GM18519 (cell line): ENCODE measurements around the gene ZNF423.

Experiments used
- ATAC-seq: cut with Tn5 transposase; IDR thresholded peaks from one replicate; pipeline ENCODE4 v1.9.1; 2021; ENCODE audit warnings: mild to moderate bottlenecking, moderate library complexity; ENCODE audit not compliant: unreplicated experiment, low FRiP score

Gene ZNF423

GRCh38 chr16:49635009-49635350 lies 220.9 kb downstream of the ZNF423 start:
- ATAC-seq, result no peak

- ATAC-seq, result no peak
Observed at GRCh38 chr16:49634235-49635008, 221.5 kb downstream of the ZNF423 start.

- ATAC-seq, result no peak
Observed at GRCh38 chr16:49632795-49633184, 223.1 kb downstream of the ZNF423 start.

GRCh38 chr16:49632086-49632794 lies 223.7 kb downstream of the ZNF423 start:
- no peak for ATAC-seq

DNA sequence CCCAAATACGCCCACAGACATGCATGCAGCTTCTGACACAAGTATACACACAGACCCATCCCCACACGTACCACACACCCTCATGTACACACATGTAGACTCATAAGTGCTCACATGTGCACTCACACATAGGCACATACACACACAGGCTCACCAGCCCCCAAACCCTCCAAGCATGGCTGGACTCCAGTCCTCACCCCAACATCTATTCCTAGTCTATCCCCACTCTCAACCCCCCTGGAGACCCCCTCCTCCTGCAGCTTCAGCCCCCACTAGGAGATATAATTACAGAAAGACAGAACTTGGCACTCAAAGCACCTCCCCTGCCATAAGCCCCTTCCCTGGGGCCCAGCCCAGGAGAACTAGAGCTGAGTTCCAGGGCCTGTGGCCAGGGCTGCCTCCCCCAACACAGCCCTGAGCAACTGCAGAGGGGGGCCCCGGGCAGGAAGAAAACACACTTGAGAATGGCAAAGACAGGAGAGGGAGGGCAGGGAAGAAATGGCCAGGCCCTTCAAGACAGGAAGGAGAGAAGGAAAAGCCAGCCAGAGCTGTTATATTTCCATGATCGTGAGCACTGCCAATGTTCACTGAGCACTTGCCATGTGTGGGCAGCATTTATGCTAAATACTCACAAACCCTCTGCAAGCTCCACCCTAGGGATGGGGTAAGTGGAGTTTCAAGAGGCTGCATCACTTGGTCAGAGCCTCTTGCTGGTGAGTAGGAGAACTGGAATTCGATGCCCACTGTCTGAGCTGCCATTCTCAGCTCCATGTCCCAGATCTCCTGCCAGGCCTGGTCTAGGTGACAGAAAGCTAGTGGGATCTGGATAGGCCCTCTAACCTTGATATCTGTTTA lies 224.5 kb downstream of the ZNF423 start:
- no peak for ATAC-seq

DNA sequence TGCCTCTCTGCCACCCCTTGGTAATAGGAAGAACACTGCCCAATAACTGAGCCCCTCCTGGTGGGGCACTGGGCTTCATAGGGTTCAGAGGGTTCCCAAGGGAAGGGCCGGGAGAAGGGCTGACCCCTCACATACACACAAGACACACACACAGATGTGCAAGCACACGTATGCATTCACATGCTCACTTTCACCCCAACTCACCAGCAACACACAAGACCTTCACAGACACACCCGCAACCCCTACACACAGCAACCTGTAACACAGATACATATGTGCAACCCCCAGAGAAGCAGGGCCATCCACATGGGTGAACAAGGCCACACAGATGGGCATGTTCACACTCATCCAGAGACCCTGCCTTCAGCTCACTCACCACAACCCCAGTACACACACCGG lies 225.1 kb downstream of the ZNF423 start:
- no peak for ATAC-seq

DNA sequence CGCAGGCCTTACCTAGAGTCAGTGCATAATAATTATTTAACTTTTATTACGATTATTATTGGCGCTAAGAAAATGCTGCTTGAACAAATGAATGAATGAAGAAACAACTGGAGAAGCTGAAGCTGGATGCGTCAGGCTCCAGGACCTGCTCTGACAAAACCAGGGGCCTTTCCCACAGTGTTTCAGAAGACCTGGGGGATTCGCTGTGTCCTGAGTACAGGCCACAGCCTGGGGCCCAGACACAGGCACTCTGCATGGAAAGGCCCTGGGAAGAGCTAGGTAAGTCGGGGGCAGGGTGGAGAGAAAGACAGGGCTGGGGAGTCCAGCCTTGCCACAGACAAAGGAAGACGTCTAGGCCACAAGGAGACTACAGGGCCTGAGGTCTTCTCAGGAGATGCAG lies 226.1 kb downstream of the ZNF423 start:
- ATAC-seq, result no peak

GRCh38 chr16:49628148-49628547 lies 227.8 kb downstream of the ZNF423 start:
- ATAC-seq, result no peak

DNA sequence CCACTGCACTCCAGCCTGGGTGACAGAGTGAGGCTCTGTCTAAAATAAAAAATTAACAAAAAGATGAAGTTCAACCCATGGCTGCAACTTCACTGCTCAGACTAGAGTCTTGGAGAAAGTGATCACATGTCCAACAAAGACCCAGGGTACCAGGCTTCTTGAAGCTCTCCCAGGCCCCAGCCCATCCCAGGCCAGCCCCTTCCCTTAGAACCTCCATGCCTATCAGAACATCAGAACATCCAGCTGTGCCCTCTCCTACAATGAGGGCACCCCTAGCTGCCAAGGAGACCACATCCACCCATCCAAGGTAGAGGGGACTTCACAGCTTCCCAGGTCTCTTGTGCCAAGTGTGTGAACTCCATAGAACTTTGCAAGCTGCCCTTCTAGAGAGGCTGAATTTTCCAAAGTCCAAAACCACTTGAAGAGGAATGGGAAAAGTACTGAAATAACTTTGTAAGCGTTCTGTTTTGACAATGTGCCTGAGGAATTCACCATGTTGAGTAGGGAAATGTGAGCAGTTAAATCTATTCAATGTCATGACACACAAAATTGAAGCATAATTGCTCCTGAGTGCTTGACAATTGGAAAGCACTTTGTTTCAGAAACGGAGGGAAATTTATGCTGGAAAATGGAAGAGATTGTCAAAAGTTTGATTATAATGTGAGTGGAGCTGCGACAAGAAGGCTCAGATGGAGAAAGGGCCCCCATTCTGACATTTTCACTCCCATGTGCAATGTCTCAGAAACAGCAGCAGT lies 230.4 kb downstream of the ZNF423 start:
- ATAC-seq, result no peak

DNA sequence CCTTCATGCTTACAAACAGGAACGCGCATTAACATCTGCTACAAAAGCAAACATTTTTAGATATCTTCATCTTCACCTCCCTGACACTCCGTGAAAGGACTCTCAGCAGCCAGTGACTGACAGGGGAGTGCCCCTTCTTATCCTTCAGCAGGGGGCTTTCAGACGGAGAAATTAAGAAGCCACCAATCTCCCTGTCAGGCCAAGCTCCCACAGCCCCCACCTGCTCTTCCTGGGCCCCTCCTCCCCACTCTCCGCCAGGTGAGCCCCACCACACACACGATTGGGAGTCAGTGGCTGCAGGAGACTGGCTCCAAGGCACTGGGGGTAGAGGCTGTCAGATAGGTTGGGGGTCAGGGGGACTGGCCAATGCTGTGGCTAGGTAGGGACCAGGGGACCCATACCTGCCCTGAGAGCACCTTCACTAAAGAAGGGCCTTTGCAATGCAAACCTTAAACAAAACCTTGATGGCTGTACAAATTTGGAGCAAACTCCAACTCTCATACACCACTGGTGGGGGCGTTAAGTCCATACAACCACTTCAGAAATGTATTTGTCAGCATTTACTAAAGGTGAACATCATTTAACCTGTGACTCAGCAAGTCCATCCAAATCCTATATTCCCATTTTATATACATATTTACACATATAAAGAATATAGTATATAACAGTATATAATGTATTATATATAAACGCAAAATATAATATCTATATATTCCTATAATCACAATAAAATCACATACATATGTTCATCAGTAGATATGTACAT lies 232.2 kb downstream of the ZNF423 start:
- ATAC-seq, result no peak

- no peak for ATAC-seq
Observed at GRCh38 chr16:49622421-49623402, 233.2 kb downstream of the ZNF423 start.

DNA sequence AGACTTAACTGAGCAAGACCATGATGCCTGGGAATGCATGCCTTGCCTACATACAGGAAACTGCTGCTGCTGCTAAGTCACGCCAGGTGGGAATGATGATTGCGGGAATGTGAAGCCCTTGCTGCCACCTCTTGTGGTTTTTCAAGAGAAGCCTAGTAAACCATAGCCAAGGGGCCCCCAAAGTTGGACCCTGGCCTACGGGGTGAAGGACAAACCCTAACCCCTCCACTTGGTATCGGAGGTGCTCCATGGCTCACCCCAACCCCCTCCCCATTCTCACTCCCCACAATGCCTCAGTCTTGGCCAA lies 233.9 kb downstream of the ZNF423 start:
- ATAC-seq, result no peak

GRCh38 chr16:49621241-49622083 lies 234.4 kb downstream of the ZNF423 start:
- ATAC-seq, result no peak

DNA sequence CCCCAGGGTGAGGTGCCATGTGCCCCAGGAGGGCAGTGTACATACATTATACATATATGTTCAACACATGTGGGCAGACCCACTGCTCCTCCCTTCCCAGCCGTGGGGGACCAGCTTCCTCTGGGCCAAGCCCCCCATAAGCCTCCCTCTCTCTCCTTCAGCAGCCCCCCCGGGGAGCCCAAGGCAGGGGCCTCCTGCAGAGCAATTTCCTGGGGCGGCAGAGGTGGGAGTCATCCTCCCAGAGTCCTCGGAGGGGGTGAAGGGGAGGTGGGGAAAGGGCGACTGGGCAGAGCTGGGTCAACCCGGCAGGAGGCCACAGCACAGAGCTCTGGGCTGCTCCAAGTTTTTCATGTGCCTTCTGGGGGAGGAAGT lies 235.1 kb downstream of the ZNF423 start:
- no peak for ATAC-seq

GRCh38 chr16:49620158-49620868 lies 235.6 kb downstream of the ZNF423 start:
- no peak for ATAC-seq

GRCh38 chr16:49619811-49620157 lies 236.1 kb downstream of the ZNF423 start:
- no peak for ATAC-seq

DNA sequence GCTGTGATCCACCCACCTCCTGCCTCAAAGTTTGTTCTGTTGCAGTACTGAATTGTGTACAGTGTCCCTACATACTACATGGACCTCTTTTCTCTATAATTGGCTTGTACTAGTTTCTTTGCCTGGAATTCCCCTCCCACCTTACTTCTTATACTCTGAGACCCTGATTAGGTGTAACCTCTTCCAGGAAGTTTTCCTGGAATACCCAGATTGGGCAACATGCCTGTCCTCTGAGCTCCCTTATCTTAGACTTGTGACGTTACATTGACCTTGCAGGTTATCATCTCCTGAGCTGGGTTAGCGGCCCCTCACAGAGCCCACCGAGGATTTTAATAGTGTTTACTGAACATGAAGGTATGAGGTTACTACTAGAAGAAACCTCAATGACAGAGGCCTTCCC lies 237.0 kb downstream of the ZNF423 start:
- no peak for ATAC-seq
